Parathyroid adenoma (tissue), 2 donors: ENCODE measurements around the gene VWA8.

Experiments
- H2AFZ ChIP-seq: fragments of 300-600 bp; sonication (generic); one replicate; pipeline ENCODE4 v1.7.0; 2017; ENCODE audit warnings: antibody characterized with exemption, mild to moderate bottlenecking
- H3K27ac ChIP-seq: fragments of 300-600 bp; sonication (generic); one replicate; pipeline ENCODE4 v1.7.0; 2017
- H3K27me3 ChIP-seq: fragments of 300-600 bp; sonication (generic); one replicate; pipeline ENCODE4 v1.7.0; 2017; ENCODE audit warnings: low read length; ENCODE audit not compliant: control insufficient read depth, insufficient read depth
- H3K36me3 ChIP-seq: fragments of 300-600 bp; sonication (generic); one replicate; pipeline ENCODE4 v1.7.0; 2017; ENCODE audit warnings: low read length; ENCODE audit not compliant: control insufficient read depth, insufficient read depth
- H3K4me1 ChIP-seq: fragments of 300-600 bp; sonication (generic); one replicate; pipeline ENCODE4 v1.7.0; 2017; ENCODE audit warnings: control low read depth
- H3K4me2 ChIP-seq: fragments of 300-600 bp; sonication (generic); one replicate; pipeline ENCODE4 v1.7.0; 2017; ENCODE audit warnings: low read length
- H3K4me3 ChIP-seq: fragments of 300-600 bp; sonication (generic); one replicate; pipeline ENCODE4 v1.7.0; 2017; ENCODE audit warnings: low read depth, low read length
- H3K79me2 ChIP-seq: fragments of 300-600 bp; sonication (generic); one replicate; pipeline ENCODE4 v1.7.0; 2017; ENCODE audit warnings: control low read depth
- H3K9ac ChIP-seq: fragments of 300-600 bp; sonication (generic); one replicate; pipeline ENCODE4 v1.7.0; 2017; ENCODE audit warnings: mild to moderate bottlenecking
- H3K9me3 ChIP-seq: fragments of 300-600 bp; sonication (generic); one replicate; pipeline ENCODE4 v1.7.0; 2017; ENCODE audit warnings: low read length; ENCODE audit not compliant: control insufficient read depth
- CTCF ChIP-seq: fragments of 300-600 bp; sonication (generic); IDR thresholded peaks from one replicate; pipeline ENCODE4 v1.7.0; 2017; ENCODE audit warnings: antibody characterized with exemption, mild to moderate bottlenecking
- donor health status: primary hyperparathyroidism.

The VWA8 gene

GRCh38 chr13:41658057-41658661 is 302.8 kb downstream of the VWA8 start:
- H3K27ac ChIP-seq, result no peak overlapping the region
- H3K27me3 ChIP-seq, result no peaks in the 10 kb centered on the region
- H3K4me3 ChIP-seq, result no peak overlapping the region
- no peak for TF ChIP-seq CTCF
- no peaks in the 10 kb centered on the region for H3K9me3 ChIP-seq
- no peaks in the 10 kb centered on the region for H3K79me2 ChIP-seq
- H3K4me1 ChIP-seq, result no peaks in the 10 kb centered on the region
- no peak overlapping the region for H3K9ac ChIP-seq
- no peak overlapping the region for H2AFZ ChIP-seq
- H3K36me3 ChIP-seq, result no peaks in the 10 kb centered on the region
- H3K4me2 ChIP-seq, result no peak overlapping the region

DNA sequence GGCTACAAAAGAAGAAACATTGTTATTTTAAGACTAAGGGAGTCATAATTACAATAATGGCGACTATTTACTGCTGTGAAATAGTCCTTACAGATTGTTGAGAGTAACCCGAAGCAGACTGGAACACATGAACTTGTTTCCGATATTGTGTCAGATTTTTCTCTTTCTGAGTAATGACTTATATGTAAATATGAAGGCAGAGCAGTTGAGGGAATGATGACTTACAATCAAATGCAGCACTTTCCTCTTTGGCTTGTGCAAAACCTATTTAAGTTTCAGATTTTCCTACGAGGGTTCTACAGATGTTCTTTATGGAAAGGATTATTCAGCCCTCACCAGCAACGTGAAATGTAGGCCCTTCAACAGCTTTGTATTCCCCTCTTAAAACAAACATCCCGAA is 304.9 kb downstream of the VWA8 start:
- no peak overlapping the region for H3K4me2 ChIP-seq
- no peak for TF ChIP-seq CTCF
- no peak overlapping the region for H3K9ac ChIP-seq
- H3K27me3 ChIP-seq, result no peaks in the 10 kb centered on the region
- no peaks in the 10 kb centered on the region for H3K4me1 ChIP-seq
- no peaks in the 10 kb centered on the region for H3K9me3 ChIP-seq
- no peak overlapping the region for H3K4me3 ChIP-seq
- no peaks in the 10 kb centered on the region for H3K79me2 ChIP-seq
- no peak overlapping the region for H2AFZ ChIP-seq
- no peaks in the 10 kb centered on the region for H3K36me3 ChIP-seq
- no peak overlapping the region for H3K27ac ChIP-seq

DNA sequence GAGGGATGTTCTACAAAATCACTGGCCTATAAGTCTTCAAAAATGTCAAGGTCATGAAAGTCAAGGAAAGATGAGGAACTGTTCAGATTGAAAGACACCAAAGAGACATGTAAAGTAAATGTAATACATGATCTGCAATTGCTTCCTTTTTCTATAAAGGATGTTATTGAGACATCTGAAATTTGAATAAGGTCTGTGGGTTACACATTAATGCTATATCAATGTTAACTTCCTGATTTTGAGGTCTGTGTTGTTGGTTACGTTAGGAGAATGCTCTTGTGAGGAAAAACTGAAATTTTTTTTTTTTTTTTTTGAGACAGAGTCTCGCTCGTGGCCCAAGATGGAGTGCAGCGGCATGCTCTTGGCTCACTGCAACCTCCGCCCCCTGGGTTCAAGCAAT is 306.1 kb downstream of the VWA8 start:
- Histone ChIP-seq H3K4me3 (no peak overlapping the region), H3K27ac (no peak overlapping the region), H3K9me3 (no peaks in the 10 kb centered on the region), H3K36me3 (no peaks in the 10 kb centered on the region), H3K9ac (no peak overlapping the region), H3K79me2 (no peaks in the 10 kb centered on the region), H3K4me1 (no peaks in the 10 kb centered on the region), H3K27me3 (no peaks in the 10 kb centered on the region), H2AFZ (no peak overlapping the region), H3K4me2 (no peak overlapping the region)
- no peak for TF ChIP-seq CTCF

GRCh38 chr13:41652735-41653361 is 308.1 kb downstream of the VWA8 start:
- peak; percentile 30 for TF ChIP-seq CTCF
- Histone ChIP-seq H3K4me1 (no peaks in the 10 kb centered on the region), H3K36me3 (no peaks in the 10 kb centered on the region), H3K79me2 (no peaks in the 10 kb centered on the region), H3K27me3 (no peaks in the 10 kb centered on the region), H3K9ac (no peak overlapping the region), H3K4me3 (no peak overlapping the region), H2AFZ (no peak overlapping the region), H3K9me3 (no peaks in the 10 kb centered on the region), H3K4me2 (no peak overlapping the region), H3K27ac (no peak overlapping the region)
